Inflammatory macrophage treated with lipopolysaccharide for 4 hours (primary cell): ENCODE data around the gene GPR141.

ENCODE experiments used
- DNase-seq: peaks from one replicate; pipeline ENCODE4 v3.0.0-alpha.2; 2020

The GPR141 gene

DNA sequence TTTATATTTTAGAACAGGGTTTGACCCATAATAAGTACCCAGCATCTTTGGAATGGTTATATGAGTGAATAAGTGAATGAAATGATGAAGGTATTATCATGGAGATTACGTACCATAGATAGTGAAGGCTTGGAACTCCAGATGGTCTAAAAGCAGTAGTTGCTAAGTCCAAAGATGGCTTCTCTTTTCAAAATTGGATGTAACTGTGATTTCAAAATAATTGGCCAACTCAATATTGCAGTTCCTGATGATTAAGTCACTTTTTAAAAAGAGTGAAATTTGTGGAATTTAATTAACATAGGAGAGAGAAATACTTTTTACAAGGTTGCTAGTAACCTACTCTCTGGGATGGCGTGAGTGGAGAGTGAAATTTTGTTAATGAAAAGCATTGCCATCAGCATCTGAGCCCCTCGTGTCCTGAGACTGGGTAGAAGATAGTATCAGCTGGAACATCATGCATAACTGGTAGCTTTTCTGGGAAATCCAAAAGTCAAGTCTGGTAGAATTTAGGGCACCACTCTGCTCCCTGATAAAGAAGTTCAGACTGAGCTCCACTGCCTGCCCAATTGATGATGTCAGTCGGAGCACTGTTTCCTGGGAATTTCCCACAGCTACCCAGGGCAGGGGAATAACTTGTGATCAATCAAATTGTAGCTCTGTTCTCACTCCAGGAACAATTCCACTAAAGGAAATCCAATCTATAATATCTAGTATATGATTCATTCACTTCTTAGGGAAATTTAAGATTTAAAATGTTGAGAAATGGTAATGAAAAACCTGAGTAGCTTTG, 3.2 kb downstream of the GPR141 start:
- DNase-seq: peak; percentile 78

DNA sequence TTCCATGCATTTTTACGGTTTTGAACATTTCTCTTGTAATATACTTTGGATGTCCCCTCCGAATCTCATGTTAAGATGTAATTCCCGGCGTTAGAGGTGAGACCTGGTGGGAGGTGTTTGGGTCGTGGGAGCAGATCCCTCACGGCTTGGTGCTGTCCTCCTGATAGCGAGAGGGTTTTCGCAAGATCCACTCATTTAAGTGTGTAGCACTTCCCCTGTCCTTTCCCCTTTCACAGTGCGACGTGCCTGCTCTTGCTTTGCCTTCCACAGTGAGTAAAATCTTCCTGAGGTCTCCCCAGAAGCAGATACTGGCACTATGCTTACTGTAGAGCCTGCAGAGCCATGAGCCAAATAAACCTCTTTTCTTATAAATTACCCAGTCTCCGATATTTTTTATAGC, 6.6 kb downstream of the GPR141 start:
- DNase-seq: peak; percentile 86

DNA sequence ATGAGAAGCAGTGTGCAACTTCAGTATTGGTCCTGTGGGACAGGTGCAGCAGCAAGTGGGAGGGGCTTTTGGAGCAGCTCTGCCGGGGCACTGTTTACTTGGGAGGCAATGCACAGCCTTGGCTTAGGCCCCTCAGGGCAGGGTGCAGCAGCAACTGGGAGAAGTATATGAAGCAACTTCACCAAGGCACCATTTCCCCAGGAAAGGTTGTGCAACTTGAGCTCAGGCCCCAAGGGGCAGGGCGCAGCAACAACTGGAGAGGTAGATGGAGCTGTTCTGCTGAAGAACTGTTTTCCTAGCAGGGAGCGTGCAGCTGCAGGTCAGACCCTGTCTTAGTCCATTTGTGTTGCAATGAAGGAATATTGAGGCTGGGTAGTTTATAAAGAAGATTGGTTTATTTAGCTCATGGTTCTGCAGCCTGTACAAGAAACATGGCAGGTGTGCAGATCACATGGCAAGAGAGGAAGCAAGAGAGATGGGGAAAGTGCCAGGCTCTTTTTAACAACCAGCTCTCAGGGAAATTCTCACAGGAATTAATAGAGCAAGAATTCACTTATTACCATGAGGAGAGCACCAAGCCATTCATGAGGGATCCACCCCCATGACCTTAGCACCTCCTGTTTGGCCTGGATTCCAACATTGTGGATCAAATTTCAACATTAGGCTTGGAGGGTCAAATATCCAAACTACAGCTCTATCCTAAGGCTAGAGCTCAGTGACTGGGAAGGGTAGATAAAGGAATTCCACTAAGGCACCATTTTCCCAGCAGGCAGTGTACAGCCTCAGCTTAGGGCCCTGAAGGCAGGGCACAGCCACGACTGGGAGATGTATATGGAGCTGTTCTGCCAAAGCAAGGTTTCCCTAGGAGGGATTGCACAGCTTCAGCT, 10.9 kb downstream of the GPR141 start:
- peak; percentile 75 for DNase-seq

DNA sequence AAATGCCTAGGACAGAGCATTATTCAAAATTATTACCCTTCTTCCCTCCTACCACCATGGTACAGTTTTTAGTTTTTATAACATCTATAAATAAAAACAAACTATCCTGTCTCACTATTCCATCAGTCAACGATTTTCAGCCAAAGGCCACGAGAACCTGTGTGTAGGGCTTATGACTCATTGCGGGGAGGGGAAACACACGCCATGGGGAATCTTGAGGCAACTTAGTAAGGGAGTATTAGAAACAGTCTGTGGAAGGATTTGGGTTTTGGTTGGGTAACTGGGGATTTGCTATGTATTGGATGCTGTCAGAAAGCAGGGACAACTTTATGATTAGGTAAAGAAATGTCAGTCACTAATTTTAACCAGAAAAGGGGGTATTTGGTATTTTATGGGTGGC, 14.7 kb downstream of the GPR141 start:
- DNase-seq: peak; percentile 64

DNA sequence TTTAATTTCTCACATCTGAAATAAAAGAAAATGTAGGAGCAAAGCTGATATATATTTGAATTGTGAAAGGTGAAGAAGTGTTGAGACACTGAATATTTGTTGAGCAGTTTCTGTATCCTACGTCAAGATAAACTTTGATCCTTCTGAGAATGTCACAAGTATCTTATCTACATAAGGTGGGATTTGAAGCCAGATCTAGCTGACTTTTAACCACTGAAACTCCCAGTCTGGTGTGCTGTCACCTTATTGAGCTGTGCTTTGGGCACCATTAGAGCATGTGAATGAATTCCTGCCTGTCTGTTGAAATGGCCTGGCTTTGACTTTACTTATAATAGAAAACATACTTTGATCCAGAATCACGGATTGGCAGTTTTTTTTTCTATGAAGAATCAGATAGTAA, 15.2 kb downstream of the GPR141 start:
- no peak for DNase-seq

DNA sequence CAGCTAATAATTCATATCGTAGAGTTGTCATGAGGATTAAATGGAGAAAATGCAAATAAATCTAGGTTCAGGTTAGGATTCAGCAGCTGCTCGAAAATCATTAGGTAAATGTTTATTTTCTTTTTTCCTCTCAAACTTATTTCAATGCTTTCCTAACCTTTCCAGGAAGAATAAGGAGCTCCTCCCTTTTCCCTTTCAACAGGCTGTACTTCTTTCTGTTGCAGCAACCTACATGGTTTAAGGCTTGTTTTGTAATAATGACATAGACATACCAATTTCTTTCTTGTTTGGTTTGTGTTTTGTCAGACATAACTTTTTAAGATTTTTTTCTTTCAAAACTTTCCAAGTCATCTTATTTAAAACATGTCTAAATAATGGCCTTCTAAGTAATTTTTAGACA, 18.2 kb downstream of the GPR141 start:
- peak; percentile 81 for DNase-seq

DNA sequence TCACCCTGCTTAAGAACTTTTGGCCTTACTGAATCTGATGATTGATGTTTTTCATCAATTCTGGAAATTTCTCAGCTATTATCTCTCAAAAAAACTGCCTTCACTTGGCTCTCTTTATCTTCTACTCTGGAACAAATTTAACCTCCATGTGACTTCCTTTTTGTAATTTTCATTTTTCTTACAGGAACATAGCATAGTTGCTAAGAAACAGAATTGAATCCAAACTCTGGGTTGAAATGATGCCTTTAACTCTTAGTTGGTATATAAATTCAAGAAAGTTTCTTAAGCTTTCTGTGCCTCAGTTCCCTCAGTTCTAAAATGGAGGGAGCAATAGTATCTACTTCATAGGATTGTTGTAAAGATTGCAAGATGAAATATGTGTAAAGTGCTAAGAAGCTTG, 19.8 kb downstream of the GPR141 start:
- no peak for DNase-seq

DNA sequence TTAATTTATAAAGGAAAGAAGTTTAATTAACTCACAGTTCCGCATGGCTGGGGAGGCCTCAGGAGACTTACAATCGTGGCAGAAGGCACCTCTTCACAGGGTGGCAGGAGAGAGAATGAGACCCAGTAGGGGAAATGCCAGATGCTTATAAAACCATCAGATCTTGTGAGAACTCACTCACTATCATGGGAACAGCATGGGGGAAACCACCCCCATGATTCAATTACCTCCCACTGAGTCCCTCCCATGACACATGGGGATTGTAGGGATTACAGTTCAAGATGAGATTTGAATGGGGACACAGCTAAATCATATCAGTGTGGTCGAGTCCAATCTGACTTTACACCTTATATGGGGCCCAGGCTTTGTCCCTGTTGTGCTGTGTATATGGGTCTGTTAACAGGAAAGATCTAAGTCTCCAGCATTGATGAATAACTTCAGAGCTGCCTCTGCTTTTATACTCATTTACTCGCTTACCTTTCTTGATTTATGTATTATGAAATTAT, 20.8 kb downstream of the GPR141 start:
- peak; percentile 21 for DNase-seq

DNA sequence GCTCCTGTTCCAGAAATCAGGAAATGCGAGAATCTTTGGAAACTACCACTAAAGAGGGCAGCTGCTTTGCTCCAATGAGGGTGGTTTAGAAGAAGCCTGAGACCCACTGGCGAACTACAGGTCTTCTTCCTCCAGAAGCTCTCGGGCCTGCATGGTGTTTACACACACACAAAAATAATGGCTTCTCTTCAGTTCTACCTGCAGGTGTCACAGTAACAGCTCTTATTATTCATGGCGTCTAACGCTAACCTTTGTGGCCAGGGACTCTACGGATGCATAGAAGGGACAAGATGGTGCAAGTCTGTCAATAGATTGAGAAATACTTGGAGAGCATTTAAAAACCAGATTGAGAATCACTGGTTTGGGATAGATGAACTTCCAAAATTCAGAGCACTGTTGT, 22.4 kb downstream of the GPR141 start:
- no peak for DNase-seq

DNA sequence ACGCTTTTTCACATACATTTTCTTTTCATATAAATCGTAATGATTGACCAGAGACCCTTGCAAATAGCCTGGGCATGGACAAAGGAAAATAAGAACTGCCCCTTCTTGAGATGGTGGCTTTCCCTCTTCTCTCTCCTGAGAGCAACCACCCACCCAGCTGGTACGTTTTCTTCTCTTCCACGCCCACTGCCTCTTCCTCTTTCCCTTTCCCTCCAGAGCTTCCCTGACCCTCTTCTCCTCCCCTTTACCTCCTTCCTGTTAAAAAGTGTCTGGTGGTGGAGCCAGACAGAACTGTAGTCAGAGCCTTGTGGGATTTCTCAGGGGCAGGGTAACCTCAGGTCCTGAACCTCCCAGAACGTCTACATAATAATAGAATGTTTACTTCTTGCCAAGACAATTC, 23.2 kb downstream of the GPR141 start:
- peak; percentile 53 for DNase-seq

DNA sequence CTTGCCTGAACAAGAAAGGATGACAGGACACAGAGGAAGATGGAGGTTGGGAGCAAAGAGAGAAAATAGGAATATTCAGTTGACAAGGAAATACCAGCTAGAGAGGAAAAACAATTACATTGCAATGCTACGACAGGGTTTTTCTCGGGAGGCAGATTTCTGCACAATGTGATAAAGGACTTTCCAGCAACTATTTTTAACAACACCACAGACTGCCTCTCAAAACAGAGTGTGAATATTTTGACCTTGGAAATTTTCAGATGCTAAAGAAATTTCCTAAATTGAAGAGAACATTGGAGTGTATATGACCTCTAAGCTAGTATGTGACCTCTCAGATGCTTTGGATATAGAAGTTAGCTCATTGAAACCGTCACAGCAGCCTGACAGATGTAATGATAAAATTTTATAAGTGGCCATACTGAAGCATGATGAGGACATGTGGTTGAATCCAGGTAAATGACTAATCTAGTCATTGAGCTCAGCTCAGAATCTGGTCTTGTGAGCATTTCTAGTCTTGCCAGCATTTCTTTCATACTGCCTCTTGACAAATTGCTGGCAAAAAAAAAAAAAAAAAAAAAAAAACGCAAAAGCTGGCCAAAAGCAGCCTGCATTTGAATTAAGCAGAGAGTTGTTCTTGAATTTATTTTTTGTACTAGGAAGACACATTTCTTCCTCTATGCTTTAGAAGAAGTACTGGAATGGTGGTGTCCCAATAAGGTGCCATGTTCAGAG, 24.4 kb downstream of the GPR141 start:
- no peak for DNase-seq

DNA sequence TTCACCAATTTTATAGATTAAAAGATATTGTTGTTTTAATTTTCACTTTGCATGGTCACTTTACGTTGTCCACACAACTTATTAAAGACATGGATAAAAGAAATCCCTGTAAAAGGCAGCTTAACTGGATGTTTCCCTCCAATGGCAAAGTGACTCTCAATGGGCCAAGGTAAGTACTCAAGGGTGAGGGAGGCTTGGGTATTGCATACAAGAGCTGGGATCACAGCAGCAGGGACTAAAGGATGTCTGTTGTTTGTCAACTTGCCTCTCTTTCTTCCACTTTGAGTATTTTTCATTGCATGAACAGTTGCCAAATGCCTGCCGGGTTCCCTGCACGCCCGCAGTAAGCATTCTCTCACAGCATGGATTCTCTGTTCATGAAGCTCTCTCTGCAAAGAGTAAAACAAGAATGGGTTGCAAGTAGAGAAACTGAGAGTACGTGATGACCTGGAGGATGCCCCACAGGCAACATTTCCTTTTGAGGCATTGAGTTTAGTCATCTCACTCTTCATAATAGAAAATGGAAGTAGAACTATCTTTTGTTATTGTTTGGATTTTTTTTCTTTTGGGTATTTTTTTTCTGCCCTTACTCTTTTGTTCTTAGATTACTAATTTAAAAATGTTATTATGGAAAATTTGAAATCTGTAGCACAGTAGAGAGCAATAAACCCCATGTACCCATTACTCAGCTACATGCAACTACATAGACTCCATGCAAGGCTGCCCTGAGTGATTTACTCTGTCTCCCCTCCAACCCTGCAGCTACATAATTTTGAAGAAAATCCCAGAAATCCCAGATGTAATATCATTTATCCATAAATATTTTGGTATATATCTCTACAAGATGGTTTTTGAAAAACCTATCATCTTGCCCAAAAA, 26.3 kb downstream of the GPR141 start:
- DNase-seq: peak; percentile 60

DNA sequence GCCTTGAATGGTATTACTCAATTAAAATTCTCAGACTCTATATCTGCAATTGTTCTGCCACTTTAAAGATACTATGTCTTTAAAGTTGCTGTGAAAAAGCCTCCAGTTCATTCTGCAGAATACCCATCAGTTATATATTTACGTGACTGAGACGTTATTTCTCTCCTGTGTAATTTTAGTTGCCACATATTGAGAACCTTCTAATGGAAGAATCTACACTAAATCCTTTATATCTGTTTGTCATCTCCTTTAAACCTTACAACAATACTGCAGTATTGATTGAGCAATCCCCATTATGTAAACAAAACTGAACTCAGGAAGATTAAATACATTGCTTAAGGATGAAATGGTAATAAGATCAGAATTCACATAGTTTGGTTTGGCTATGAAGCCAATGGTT, 30.0 kb downstream of the GPR141 start:
- DNase-seq: peak; percentile 53

DNA sequence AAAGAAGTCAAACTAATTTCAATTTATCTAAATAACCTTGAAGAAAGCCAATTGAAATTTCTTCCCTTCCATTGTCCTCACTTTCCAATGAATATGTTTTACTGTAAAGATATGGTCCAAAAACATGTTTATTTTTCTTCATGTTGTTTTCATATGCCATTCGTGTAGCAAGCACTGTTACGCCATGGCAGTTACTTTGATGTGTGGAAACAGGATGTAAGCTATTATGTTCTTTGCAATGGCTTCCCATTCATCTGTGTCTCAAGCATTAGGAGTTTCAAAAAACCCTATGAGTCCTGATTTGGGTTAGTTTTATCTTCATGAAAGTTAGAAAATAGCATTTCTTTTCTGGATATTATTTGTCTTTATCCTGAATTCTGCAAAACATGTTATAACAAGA, 31.0 kb downstream of the GPR141 start:
- DNase-seq: peak; percentile 85

DNA sequence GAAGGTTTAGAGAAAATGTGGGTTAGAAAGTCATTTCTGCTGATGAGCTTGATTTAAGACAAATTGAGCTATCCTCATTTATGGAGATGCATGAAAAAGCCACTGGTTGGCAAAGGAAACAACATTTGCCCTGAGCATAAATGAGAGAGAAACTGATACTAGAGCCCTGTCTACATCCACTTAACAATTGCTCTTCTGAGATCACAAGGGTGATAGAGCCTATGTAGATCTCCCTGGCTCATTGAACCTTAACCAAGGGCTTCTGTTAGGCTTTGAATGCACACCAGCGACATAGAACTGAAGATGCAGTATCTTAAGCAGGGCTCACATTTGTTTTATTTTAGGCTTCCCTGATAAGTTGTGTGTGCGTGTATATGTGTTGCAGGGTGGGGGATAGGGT, 35.0 kb downstream of the GPR141 start:
- no peak for DNase-seq

DNA sequence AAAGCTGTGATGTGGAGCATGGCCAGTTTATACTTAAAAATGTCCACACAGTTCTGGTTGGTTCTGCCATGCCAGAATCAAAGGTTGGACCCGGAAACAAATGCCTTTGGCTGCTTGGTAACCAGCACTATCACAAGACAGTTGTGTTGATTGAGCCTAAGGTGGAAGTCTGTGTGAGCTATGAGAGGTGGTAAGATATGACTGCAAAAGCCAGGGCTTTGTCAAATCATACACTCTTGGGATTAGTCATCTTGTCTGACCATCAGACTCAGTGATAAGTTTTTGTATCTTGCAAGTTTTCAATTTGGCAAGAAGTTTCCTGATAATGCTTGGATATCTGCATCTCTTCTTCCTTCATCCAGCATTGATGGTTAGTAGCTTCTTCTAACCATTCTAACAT, 35.5 kb downstream of the GPR141 start:
- no peak for DNase-seq

DNA sequence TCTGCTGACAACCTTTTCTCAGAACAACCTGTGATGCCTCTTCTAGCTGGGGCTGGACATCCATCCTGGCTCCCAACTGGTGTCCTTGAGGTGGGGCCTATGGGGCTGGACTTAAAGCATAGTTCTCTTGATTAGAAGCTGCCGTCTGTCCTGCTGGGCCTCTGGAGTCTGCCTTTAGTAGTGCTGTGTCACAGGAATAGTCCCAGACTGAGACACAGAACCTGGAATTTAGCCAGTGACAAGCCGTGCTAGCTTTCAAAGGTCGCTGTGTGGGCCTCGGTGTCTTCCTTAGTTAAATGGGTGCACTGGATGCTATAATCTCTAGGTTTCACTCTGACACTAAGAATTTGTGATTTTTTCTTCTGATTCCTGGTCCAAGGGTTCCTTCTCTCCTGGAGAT, 41.2 kb downstream of the GPR141 start:
- DNase-seq: no peak

DNA sequence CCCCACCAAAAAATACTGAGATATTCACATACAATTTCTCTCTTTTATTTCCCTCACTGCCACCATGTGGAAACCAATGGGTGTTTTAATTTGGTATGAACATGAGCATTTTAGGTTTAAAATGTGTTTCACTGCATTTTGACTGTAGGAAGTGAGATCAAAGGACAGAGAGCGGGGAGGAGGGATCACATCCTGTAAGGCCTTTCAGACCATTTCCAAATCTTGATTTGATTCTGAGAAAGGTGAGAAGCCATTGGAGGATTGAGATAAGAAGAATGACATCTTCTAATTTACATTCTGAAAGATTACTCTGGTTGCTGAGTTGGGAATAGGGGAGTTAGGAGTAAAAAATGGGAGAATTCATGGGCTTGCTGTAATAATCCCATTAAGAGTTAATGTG, 42.5 kb downstream of the GPR141 start:
- DNase-seq: no peak

DNA sequence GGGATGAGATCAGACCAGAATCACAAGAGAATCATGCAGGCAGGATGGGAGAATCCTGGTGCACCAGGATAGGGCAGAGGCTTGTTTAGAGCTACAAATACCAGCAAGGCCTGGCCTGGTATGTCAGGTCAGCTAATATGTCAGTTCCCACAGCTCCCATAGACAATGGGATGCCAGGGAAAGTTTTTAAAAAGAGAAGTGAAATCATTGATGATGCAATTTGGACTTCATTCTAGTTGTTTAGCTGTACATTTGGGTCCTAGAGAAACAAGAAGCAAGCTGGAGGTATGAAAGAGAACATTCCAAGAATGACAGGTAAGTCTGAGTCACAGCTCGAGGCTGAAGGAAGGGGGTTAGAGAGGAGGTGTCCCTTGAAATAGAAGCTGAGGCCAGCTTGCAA, 45.2 kb downstream of the GPR141 start:
- peak; percentile 73 for DNase-seq

DNA sequence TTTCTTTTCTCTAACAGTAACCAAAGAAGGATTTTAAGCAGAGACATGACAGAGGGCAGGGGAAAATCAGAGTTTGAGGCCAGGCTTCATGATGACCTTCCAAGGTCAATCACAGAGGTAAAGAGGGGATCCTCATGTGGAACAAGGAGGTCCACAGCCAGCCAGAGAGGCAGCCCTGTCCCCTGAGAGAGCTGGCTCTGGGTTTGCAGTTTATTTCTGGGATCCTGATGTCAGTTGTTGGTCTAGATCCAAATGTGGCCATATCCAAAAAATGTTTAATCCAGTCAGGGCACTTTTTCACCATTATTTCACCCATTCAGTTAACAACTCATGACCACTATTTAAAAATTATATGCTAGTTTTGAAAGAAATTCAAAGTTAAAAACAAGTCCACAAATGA, 45.6 kb downstream of the GPR141 start:
- DNase-seq: no peak

DNA sequence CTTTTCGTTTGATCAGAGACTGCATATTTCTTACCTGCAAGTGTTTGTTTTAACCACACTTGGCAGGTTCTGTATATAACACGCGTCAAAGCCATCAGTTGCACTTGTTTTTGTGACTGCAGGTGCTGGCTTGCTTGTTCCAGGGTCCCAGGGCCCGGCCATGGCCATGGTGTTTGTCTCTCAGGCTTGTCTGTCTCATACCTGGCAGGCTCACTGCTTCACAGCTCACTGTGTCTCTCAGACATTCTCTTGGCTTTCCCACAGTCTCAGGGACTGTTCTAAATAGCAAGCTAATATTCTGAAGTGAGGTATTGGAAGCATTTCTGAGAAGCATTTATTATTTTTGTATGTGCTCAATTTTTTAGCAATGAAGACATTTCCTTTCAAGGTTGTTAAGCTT, 46.9 kb downstream of the GPR141 start:
- no peak for DNase-seq

DNA sequence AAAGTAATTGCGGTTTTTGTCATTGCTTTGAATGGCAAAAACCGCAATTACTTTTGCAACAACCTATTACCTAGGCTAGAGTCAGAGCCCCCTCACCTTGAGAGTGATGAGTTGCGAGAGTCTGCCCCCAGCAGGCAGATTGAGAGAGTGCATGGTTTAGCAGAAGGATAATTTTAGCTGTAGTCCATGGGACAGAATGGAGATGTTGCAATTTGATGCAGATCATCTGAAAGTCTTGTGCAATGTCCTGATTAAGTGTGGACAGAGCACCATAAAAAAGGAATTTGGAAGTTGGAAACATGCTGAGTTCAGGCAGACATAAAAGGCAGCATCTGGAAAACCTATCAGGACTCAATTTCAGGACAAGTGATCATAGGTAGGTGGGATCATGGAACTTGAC, 48.7 kb downstream of the GPR141 start:
- peak; percentile 90 for DNase-seq
